Heart right ventricle (tissue), 16 donors: ENCODE results near the gene KANSL3. TPM values are rescaled to one million over a fixed set of nuclear protein-coding genes. Genes with fewer than 3 reads are reported as not detected.

Experiments used
- ATAC-seq, 8 donors: fragments of 200-7000 bp; cut with Tn5 transposase; one replicate each; pipeline ENCODE4 v1.9.1; 2020; ENCODE audit warnings: mild to moderate bottlenecking in 8 of 8, moderate library complexity in 8 of 8, moderate number of reproducible peaks in 1 of 8
- DNase-seq, 2 donors: peaks; one replicate each; pipeline ENCODE4 v3.0.0-alpha.2; 2020
- H3K27ac ChIP-seq, 10 donors: fragments of 200-600 bp; sonication (generic) in 2 of 10; one replicate each; pipeline versions ENCODE4 v1.5.0 to v1.8.0; 2020 to 2022; ENCODE audit warnings: mild to moderate bottlenecking in 3 of 10
- H3K27me3 ChIP-seq, 7 donors: fragments of 200-600 bp; one replicate each; pipeline ENCODE4 v1.8.0; 2021 to 2022; ENCODE audit warnings: mild to moderate bottlenecking in 2 of 7
- H3K36me3 ChIP-seq, 9 donors: fragments of 200-600 bp; sonication (generic) in 1 of 9; one replicate each; pipeline versions ENCODE4 v1.5.0 to v1.8.0; 2020 to 2022; ENCODE audit warnings: mild to moderate bottlenecking in 2 of 9
- H3K4me1 ChIP-seq, 9 donors: fragments of 200-600 bp; sonication (generic) in 1 of 9; one replicate each; pipeline versions ENCODE4 v1.5.0 to v1.8.0; 2020 to 2022; ENCODE audit warnings: mild to moderate bottlenecking in 4 of 9
- H3K4me3 ChIP-seq, 10 donors: fragments of 200-600 bp; sonication (generic) in 2 of 10; one replicate each; pipeline versions ENCODE4 v1.5.0 to v1.8.0; 2020 to 2022; ENCODE audit warnings: mild to moderate bottlenecking in 7 of 10, moderate library complexity in 2 of 10
- H3K9me3 ChIP-seq, 11 donors: fragments of 200-600 bp in 10 of 11; sonication (generic) in 2 of 11; one replicate each; pipeline versions ENCODE4 v1.5.0 to v1.8.0; 2013 to 2022; ENCODE audit warnings: mild to moderate bottlenecking in 2 of 11, control low read depth in 1 of 11, moderate library complexity in 1 of 11
- CTCF ChIP-seq, 9 donors: fragments of 200-600 bp; sonication (generic) in 2 of 9; IDR thresholded peaks; one replicate each; pipeline versions ENCODE4 v1.5.0 to v1.8.0; 2021 to 2022; ENCODE audit warnings: antibody characterized with exemption in 9 of 9, mild to moderate bottlenecking in 5 of 9, moderate library complexity in 1 of 9
- WGBS, 2 donors: extraction: QIAGEN DNeasy Blood & Tissue Kit; methylation state at CpG; one replicate each; pipeline ENCODE4 v1.1.7; 2013; ENCODE audit warnings: inconsistent platforms in 1 of 2; 5-methylcytosine and 5-hydroxymethylcytosine counted together
- intact Hi-C, 10 donors: fragments of 100-400 bp; cut with DNase I; formaldehyde crosslinking; loops; one replicate each; pipeline versions ENCODE4 v1.11.1 to v1.14.2; 2022
- polyA plus RNA-seq, 2 donors: library from polyadenylated mRNA; stranded (reverse); fragments of 200-250 nt; gene quantifications; one replicate each; pipeline ENCODE4 v1.2.3, GENCODE V29; 2013
- total RNA-seq, 10 donors: library from RNA; stranded (reverse); fragmentation: NEBNext Ultra II Directional in 3 of 10; extraction: Animal tissue kit (Norgen Biotek cat#: 25700) in 3 of 10; gene quantifications; one replicate each; pipeline versions ENCODE4 v1.2.1 to v1.2.4, GENCODE V29; 2021 to 2023
- donor health status: Arrhythmogenic right ventricular cardiomyopathy.
- donor health status: ischemic (EF 13 %, LVEDD 7.1; RV severe dilation, severe dysfunction).
- donor health status: healthy with polysubstance abuse.
- donor health status: DM: no; HTN: yes; CAD: no.
- donor health status: DM: no; HTN: no; CAD: no.
- donor health status: ischemic (EF 25% LVEDD 6.9; RV normal size, moderate dysfunction).
- donor health status: ischemic (EF 25% LVEDD 5.7; RV mildly dilated, moderate dysfunction).
- donor health status: healthy.
- donor health status: DM: yes; HTN: yes; CAD: no.
- donor health status: Ischemic cardiomyopathy.
- donor health status: ischemic (EF 35%, LVEDD 5.7; RV mildly dilated, moderate dysfunction).
- donor health status: nonischemic (EF 11% LVEDD 7.7; RV severe dilation, severe dysfunction).
- donor health status: DM: yes; HTN: yes; CAD: no.
- donor health status: PGD.
- donor health status: ischemic (EF 29% LVEDD 5.4; RV normal size, mild dysfunction).
- donor health status: nonischemic (EF 23%, LVEDD 6.1; RV moderate dilation, normal function).

Gene KANSL3
- total and polyA plus RNA-seq, 12 donors = 12.5 to 38.1 (median 30.4) TPM

DNA sequence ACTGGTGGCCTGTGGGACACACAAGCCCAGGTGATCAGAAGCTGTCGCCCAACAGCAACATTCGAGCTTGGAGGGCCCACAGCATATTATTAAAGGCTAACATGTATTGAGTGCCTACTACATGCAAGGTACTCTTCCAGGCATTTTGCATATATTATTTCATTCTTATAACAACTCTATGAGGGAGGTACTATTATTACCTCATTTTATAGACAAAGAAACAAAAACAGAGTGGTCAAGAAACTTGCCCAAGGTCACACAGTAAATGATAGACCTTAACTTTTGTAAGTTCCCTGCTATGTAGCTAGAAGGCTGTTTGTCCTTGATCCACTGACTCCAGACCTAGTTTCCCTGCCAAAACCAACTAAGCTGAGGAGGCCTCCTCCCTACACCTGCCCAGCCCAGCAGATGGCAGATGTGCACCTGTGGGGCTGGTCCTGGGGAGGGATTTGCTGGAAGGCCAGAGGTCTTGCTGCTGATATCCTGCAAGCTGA lies 35.7 kb downstream of the KANSL3 start:
- peaks cover 0 to 35% (median 9%) of the 10 kb centered on the region in 9 donors for H3K4me1 ChIP-seq
- no peak for ATAC-seq

DNA sequence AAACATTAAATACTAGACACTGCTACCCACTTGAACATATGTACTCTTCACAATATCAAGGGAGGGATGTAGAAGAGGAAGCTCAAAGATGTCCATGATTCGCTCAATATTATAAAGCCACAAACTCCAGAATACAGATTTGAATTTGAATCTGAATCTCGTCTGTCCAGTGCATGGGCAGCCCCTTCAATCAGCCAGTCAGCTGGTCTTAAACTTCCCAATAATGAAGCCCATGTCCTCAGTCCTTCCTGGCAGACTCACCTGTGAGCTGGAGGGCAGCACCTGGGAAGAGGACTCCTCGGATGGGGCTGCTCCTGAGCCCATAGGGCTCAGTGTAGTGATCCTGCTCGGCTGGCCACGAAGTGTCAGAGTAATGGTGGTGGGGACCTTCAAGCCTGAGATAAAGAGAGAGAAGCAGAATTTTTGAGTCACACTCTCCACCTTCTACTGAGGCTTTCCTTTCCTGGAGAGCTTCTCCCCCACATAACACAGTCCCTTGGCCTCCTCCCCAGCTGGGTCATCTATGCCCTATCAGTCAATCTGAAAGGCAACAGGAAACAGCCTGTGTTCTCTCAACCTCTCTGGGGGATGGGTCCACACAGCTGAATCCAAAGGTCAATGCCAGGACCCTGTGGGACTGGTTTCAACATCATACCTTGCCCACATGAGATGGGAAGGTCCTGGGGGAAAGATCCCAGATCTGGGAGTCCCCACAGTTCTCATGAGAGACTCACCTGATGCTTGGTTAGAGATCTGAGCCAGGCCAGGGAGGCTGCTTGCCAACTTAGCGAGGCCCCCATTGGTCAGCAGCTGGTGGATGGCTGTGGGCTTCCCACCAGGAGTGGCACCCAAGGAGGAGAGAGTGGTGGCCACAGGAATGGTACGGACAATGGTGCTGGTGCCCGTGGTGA lies 36.5 kb downstream of the KANSL3 start:
- H3K4me3 ChIP-seq = no peak overlapping the region
- intact Hi-C loops = no loop called here

More for the DNA sequence above, 35.7 kb downstream of the KANSL3 start:
- Histone ChIP-seq H3K4me3 (no peak overlapping the region), H3K36me3 (peaks cover 0 to 100% (median 74%) of the 10 kb centered on the region in 9 donors), H3K27me3 (no peaks in the 10 kb centered on the region), H3K9me3 (no peaks in the 10 kb centered on the region), H3K27ac (no peak overlapping the region)
- intact Hi-C loops = no loop called here
- 96% methylated on average over 2 of the region's 2 CpGs for WGBS, 2 donors
- no peak for TF ChIP-seq CTCF (IDR thresholded peaks at IDR 0.05)
- DNase-seq = no peak

DNA sequence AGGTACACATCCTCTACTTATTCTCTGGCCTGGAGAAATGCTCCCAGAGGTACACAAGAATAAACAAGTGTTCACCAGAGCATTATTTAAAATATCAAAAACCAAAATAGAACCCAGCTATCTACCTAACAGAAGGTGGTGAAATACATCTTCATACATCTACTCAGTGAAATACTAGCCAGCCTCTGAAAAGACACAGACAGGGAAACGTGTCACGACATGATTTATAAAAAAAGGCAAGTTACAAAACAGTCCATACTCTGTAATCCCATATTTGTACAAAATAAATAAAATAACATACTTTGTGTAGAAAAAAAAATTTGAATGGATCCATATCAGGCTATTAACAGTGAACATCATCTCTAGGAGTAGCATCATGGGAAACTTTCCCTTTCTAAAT lies 38.2 kb downstream of the KANSL3 start:
- Histone ChIP-seq H3K4me3 (no peak overlapping the region), H3K4me1 (peaks cover 0 to 33% (median 2%) of the 10 kb centered on the region in 9 donors), H3K9me3 (no peaks in the 10 kb centered on the region), H3K36me3 (peaks cover 0 to 100% (median 63%) of the 10 kb centered on the region in 9 donors), H3K27ac (no peak overlapping the region), H3K27me3 (no peaks in the 10 kb centered on the region)
- DNase-seq (no peak), ATAC-seq (no peak)
- TF ChIP-seq CTCF (IDR thresholded peaks at IDR 0.05) = no peak
- WGBS, 2 donors = 57 to 66% methylated on average over 2 of the region's 2 CpGs
- intact Hi-C loops = no loop called here

More for the DNA sequence above, 36.5 kb downstream of the KANSL3 start:
- Histone ChIP-seq H3K9me3 (no peaks in the 10 kb centered on the region), H3K27me3 (no peaks in the 10 kb centered on the region), H3K36me3 (peaks cover 0 to 100% (median 66%) of the 10 kb centered on the region in 9 donors), H3K4me1 (peaks cover 0 to 34% (median 4%) of the 10 kb centered on the region in 9 donors), H3K27ac (no peak overlapping the region)
- 93 to 94% methylated on average over 8 of the region's 8 CpGs for WGBS, 2 donors
- peak in 2 of 8 donors; percentile 36 to 47 for ATAC-seq
- TF ChIP-seq CTCF (IDR thresholded peaks at IDR 0.05) = no peak
- no peak for DNase-seq

DNA sequence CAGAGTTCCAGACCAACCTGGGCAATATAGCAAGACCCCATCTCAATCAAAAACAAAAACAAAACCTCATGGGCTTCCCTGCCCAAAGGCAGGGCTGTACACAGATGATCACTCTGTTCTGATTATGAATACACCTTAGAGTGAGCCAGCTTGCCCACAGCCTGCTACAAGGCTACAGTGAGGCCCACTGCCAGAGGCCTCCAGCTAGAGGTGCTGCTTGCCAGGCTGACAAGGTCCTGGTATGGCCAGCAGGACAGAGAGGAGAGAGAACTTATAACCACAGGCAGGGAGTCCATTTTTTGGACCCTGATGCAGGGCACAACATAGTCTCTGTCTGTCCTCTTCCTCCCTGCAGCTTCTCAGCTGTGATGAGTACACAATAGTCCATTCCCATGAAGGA lies 41.5 kb downstream of the KANSL3 start:
- intact Hi-C loops = no loop called here
- Histone ChIP-seq H3K27ac (peak overlapping the region in 2 of 10 donors; percentile 6 to 30), H3K9me3 (no peaks in the 10 kb centered on the region), H3K4me1 (peaks cover 0 to 36% (median 9%) of the 10 kb centered on the region in 9 donors), H3K27me3 (no peaks in the 10 kb centered on the region), H3K36me3 (peaks cover 0 to 100% (median 56%) of the 10 kb centered on the region in 9 donors), H3K4me3 (no peak overlapping the region)
- no peak for TF ChIP-seq CTCF (IDR thresholded peaks at IDR 0.05)
- ATAC-seq = peak in 4 of 8 donors; percentile 28 to 51 (median 31)
- DNase-seq = no peak
